ENCODE measurements around the gene DNM2.

DNA sequence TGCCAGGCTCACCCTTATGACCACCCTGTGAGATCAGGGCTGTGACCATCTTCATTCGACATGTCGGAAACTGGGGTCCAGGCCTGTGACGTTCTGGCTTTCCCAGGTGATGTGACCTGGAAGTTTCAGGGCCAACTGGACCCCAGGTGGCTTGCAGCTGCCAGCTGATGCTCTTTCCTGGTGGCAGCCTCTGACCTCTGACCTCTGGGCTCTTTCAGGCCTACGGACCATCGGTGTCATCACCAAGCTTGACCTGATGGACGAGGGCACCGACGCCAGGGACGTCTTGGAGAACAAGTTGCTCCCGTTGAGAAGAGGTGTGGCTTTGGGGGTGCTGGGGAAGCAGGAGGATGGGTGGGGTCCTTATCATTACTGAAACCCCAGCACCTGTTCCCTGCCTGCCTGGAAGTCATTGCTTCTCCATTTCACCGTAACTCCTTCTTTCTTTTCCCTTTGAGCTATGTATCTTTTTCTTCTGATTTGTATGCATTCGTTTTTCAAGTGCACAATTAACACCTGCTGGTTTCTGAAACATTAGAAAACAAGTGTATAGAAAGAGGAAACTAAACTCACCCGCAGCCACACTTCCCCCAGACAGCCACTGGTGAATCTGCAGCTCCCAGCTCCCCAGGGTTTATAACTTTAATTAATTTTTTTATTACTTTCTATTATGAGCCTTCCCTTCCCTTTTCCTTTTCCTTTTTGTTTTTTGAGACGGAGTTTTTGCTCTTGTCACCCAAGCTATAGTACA lies 59.2 kb downstream of the DNM2 start:
- TF ChIP-seq EZH2 (optimal IDR thresholded peaks at IDR 0.05; ENCODE audit: low read depth, low read length), result no peak
- TF ChIP-seq, protein P1, sequence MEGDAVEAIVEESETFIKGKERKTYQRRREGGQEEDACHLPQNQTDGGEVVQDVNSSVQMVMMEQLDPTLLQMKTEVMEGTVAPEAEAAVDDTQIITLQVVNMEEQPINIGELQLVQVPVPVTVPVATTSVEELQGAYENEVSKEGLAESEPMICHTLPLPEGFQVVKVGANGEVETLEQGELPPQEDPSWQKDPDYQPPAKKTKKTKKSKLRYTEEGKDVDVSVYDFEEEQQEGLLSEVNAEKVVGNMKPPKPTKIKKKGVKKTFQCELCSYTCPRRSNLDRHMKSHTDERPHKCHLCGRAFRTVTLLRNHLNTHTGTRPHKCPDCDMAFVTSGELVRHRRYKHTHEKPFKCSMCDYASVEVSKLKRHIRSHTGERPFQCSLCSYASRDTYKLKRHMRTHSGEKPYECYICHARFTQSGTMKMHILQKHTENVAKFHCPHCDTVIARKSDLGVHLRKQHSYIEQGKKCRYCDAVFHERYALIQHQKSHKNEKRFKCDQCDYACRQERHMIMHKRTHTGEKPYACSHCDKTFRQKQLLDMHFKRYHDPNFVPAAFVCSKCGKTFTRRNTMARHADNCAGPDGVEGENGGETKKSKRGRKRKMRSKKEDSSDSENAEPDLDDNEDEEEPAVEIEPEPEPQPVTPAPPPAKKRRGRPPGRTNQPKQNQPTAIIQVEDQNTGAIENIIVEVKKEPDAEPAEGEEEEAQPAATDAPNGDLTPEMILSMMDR (IDR thresholded peaks at IDR 0.05; ENCODE audit: low read length), result no peak
